H1 (cell line): ENCODE data around the gene DYNC1I1. TPM values are rescaled to one million over a fixed set of nuclear protein-coding genes. Genes with fewer than 3 reads are reported as not detected.
A peak's percentile ranks its signal among the peaks of the same experiment; 100 is the strongest.

Experiments used
- CTCF ChIA-PET: fragments of 300-600 bp; sonication (Branson Sonifier 250); formaldehyde crosslinking; loops from one replicate; lab custom pipeline; 2021; ENCODE audit not compliant: partially characterized antibody; lab: Charles Lee
- POLR2A ChIA-PET: fragments of 300-600 bp; sonication (Branson Sonifier 250); formaldehyde crosslinking; loops from one replicate; lab custom pipeline; 2021; ENCODE audit warnings: inconsistent platforms; ENCODE audit not compliant: partially characterized antibody; lab: Charles Lee
- DNase-seq, 2 experiments: peaks; one replicate each; pipeline versions ENCODE4 v3.0.0 to v3.0.0-alpha.2; 2010 to 2022; ENCODE audit warnings: low spot score in 2 of 2, low read depth in 1 of 2, mixed read lengths in 1 of 2
- FAIRE-seq: peaks from 2 replicates; lab custom pipeline; 2011; peaks lifted over from hg19 to GRCh38; lab: Jason Lieb, UNC
- H2AFZ ChIP-seq: 2 replicates; pipeline ENCODE4 v1.8.1; 2012; ENCODE audit warnings: low read length, inconsistent platforms
- H2AK5ac ChIP-seq: 2 replicates; pipeline ENCODE4 v1.6.1; 2013; ENCODE audit warnings: low read depth, low read length
- H2BK120ac ChIP-seq: replicated peaks from 2 replicates; pipeline ENCODE3; 2013; ENCODE audit warnings: low read depth, low read length, inconsistent platforms
- H2BK12ac ChIP-seq: 2 replicates; pipeline ENCODE4 v1.6.1; 2013; ENCODE audit warnings: low read depth, low read length
- H2BK15ac ChIP-seq: 2 replicates; pipeline ENCODE4 v1.6.1; 2013; ENCODE audit warnings: low read length
- H2BK20ac ChIP-seq: 2 replicates; pipeline ENCODE4 v1.6.1; 2013; ENCODE audit warnings: low read length
- H2BK5ac ChIP-seq: 2 replicates; pipeline ENCODE4 v1.6.1; 2013; ENCODE audit warnings: low read depth, low read length
- H3K14ac ChIP-seq: 2 replicates; pipeline ENCODE4 v1.6.1; 2013; ENCODE audit warnings: inconsistent platforms; ENCODE audit not compliant: insufficient read length
- H3K18ac ChIP-seq: 2 replicates; pipeline ENCODE4 v1.6.1; 2013; ENCODE audit warnings: low read length; ENCODE audit errors: extremely low read depth
- H3K23ac ChIP-seq: 2 replicates; pipeline ENCODE4 v1.6.1; 2013; ENCODE audit warnings: inconsistent platforms; ENCODE audit not compliant: insufficient read length
- H3K23me2 ChIP-seq: 2 replicates; pipeline ENCODE4 v1.6.1; 2013; ENCODE audit warnings: low read depth, low read length
- H3K27ac ChIP-seq: 2 replicates; pipeline ENCODE4 v1.6.1; 2011; ENCODE audit warnings: low read depth, low read length, inconsistent platforms
- H3K27me3 ChIP-seq, 4 experiments: replicated peaks in 1 of 4; 1 replicate in 1 of 4; 2 replicates in 3 of 4; pipeline versions ENCODE4 v1.6.1 to v1.8.1; 2011 to 2013; ENCODE audit warnings: low read length in 3 of 4, mild to moderate bottlenecking in 3 of 4, inconsistent platforms in 2 of 4, mixed read lengths in 2 of 4, moderate library complexity in 1 of 4; ENCODE audit not compliant: control insufficient read depth in 3 of 4, insufficient read depth in 3 of 4; ENCODE audit errors: extremely low read depth in 1 of 4
- H3K36me3 ChIP-seq, 4 experiments: 2 replicates each; pipeline versions ENCODE4 v1.6.1 to v1.8.1; 2011 to 2013; ENCODE audit warnings: mild to moderate bottlenecking in 4 of 4, low read length in 3 of 4, moderate library complexity in 2 of 4, control low read depth in 1 of 4, inconsistent platforms in 1 of 4; ENCODE audit not compliant: insufficient read depth in 4 of 4, control insufficient read depth in 2 of 4
- H3K4ac ChIP-seq: replicated peaks from 2 replicates; pipeline ENCODE3; 2013; ENCODE audit warnings: low read length, low read depth, mixed read lengths, inconsistent platforms; ENCODE audit not compliant: insufficient read length
- H3K4me1 ChIP-seq, 4 experiments: replicated peaks in 1 of 4; 1 replicate in 1 of 4; 2 replicates in 3 of 4; pipeline versions ENCODE4 v1.6.1 to v1.8.1; 2011 to 2013; ENCODE audit warnings: low read length in 3 of 4, inconsistent platforms in 2 of 4, mixed read lengths in 1 of 4; ENCODE audit not compliant: insufficient read depth in 4 of 4, control insufficient read depth in 3 of 4
- H3K4me2 ChIP-seq, 2 experiments: 2 replicates each; pipeline versions ENCODE4 v1.6.1 to v1.8.1; 2011 to 2013; ENCODE audit warnings: low read depth in 2 of 2, low read length in 2 of 2, control low read depth in 1 of 2, inconsistent platforms in 1 of 2, mild to moderate bottlenecking in 1 of 2; ENCODE audit not compliant: insufficient read depth in 1 of 2
- H3K4me3 ChIP-seq, 4 experiments: fragments of 200-600, 300-600 bp in 1 of 4; sonication (generic), shearing (Covaris generic), sonication (Bioruptor Twin) in 1 of 4; 2 replicates each; pipeline versions ENCODE4 v1.5.1 to v1.8.1; 2011 to 2016; ENCODE audit warnings: low read length in 4 of 4, low read depth in 3 of 4, control low read depth in 2 of 4, inconsistent platforms in 2 of 4, mild to moderate bottlenecking in 2 of 4, mixed read lengths in 1 of 4, moderate library complexity in 1 of 4; ENCODE audit not compliant: insufficient read depth in 2 of 4; ENCODE audit errors: extremely low read depth in 1 of 4
- H3K56ac ChIP-seq: replicated peaks from 2 replicates; pipeline ENCODE3; 2013; ENCODE audit warnings: low read depth, mild to moderate bottlenecking, mixed read lengths, low read length, inconsistent platforms; ENCODE audit not compliant: insufficient read length
- H3K79me1 ChIP-seq: 2 replicates; pipeline ENCODE4 v1.6.1; 2013; ENCODE audit warnings: low read depth, low read length, control low read depth
- H3K79me2 ChIP-seq, 2 experiments: 2 replicates each; pipeline versions ENCODE4 v1.6.1 to v1.8.1; 2012 to 2013; ENCODE audit warnings: low read length in 2 of 2, mild to moderate bottlenecking in 2 of 2, inconsistent platforms in 1 of 2; ENCODE audit not compliant: insufficient read depth in 2 of 2, control insufficient read depth in 1 of 2
- H3K9ac ChIP-seq, 4 experiments: replicated peaks in 1 of 4; 1 replicate in 1 of 4; 2 replicates in 3 of 4; pipeline versions ENCODE4 v1.6.1 to v1.8.1; 2011 to 2013; ENCODE audit warnings: low read depth in 3 of 4, low read length in 3 of 4, control low read depth in 2 of 4, mild to moderate bottlenecking in 2 of 4, moderate library complexity in 2 of 4, inconsistent platforms in 1 of 4; ENCODE audit errors: extremely low read depth in 1 of 4
- H3K9me3 ChIP-seq, 2 experiments: 2 replicates each; pipeline versions ENCODE4 v1.6.1 to v1.8.1; 2012 to 2013; ENCODE audit warnings: mild to moderate bottlenecking in 2 of 2, moderate library complexity in 2 of 2, control low read depth in 1 of 2, inconsistent platforms in 1 of 2, low read depth in 1 of 2, low read length in 1 of 2, mixed read lengths in 1 of 2; ENCODE audit not compliant: insufficient read depth in 2 of 2
- H4K20me1 ChIP-seq, 2 experiments: replicated peaks in 1 of 2; 2 replicates each; pipeline versions ENCODE3 to v1.8.1; 2011 to 2013; ENCODE audit warnings: inconsistent platforms in 2 of 2, low read length in 2 of 2, mild to moderate bottlenecking in 1 of 2; ENCODE audit not compliant: insufficient read depth in 2 of 2, control insufficient read depth in 1 of 2
- H4K5ac ChIP-seq: 2 replicates; pipeline ENCODE4 v1.6.1; 2013; ENCODE audit warnings: low read length, low read depth, mixed read lengths, inconsistent platforms; ENCODE audit not compliant: insufficient read length
- H4K8ac ChIP-seq: 2 replicates; pipeline ENCODE4 v1.8.0; 2013; ENCODE audit warnings: mild to moderate bottlenecking, moderate library complexity, low read length, inconsistent platforms; ENCODE audit not compliant: insufficient read depth; ENCODE audit errors: extremely low read depth
- H4K91ac ChIP-seq: replicated peaks from 2 replicates; pipeline ENCODE3; 2013; ENCODE audit warnings: low read length, mixed read lengths, inconsistent platforms; ENCODE audit not compliant: insufficient read length
- CEBPB ChIP-seq: IDR thresholded peaks from 2 replicates; pipeline ENCODE4 v1.6.1; 2012; ENCODE audit warnings: low read depth, low read length
- E2F6 ChIP-seq: IDR thresholded peaks from 2 replicates; pipeline ENCODE4 v1.6.1; 2012; ENCODE audit warnings: inconsistent platforms
- JUN ChIP-seq: IDR thresholded peaks from 2 replicates; pipeline ENCODE4 v1.6.1; 2011; ENCODE audit warnings: low read depth, mild to moderate bottlenecking, improper control_type of control experiment, low read length
- WGBS, 2 experiments: shearing (Covaris generic) in 1 of 2; methylation state at CpG; one replicate each; pipeline versions ENCODE4 v1.1.6 to v1.1.7; 2013 to 2015; ENCODE audit warnings: low lambda C conversion rate in 2 of 2, mixed read lengths in 2 of 2, inconsistent platforms in 1 of 2, low coverage in 1 of 2, missing lambda C conversion rate in 1 of 2; ENCODE audit not compliant: insufficient replicate concordance in 2 of 2, insufficient coverage in 1 of 2, insufficient read length in 1 of 2; ENCODE audit errors: extremely low coverage in 1 of 2, missing lambda C conversion rate in 1 of 2; 5-methylcytosine and 5-hydroxymethylcytosine counted together
- polyA plus RNA-seq, 7 experiments: library from polyadenylated mRNA; depleted of rRNA in 3 of 7; stranded (reverse) in 5 of 7; unstranded in 2 of 7; fragments of >200 nt in 5 of 7; fragments of 200-250 nt in 2 of 7; gene quantifications; 1 replicate in 5 of 7; 2 replicates in 1 of 7; 4 replicates in 1 of 7; pipeline versions ENCODE4 v1.2.1 to v1.2.3, GENCODE V29; 2011 to 2013; ENCODE audit warnings: missing spikeins in 2 of 7, mixed read lengths in 2 of 7
- total RNA-seq: library from RNA; stranded (reverse); fragmentation: NEBNext Ultra II Directional; extraction: Animal tissue kit (Norgen Biotek cat#: 25700); gene quantifications from 2 replicates; pipeline ENCODE4 v1.2.1, GENCODE V29; 2021

Gene DYNC1I1
- total and polyA plus RNA-seq, 2 of the 8 experiments (the other 6 are each of a cell fraction or from before 2014, with no cell fraction given), result 0.45 to 0.58 TPM

- 71% methylated on average over 13 of the region's 13 CpGs; no CpG with 5 or more reads in 1 of the 2 experiments for WGBS, 2 experiments
- 0 out of 2 replicates have a peak overlapping the region, but pooled peaks have one; percentile 11 for H3K27ac ChIP-seq
Observed at GRCh38 chr7:96118449-96119001, 346.2 kb downstream of the DYNC1I1 start.

More at GRCh38 chr7:96118449-96119001, 346.2 kb downstream of the DYNC1I1 start:
- Histone ChIP-seq H4K8ac (no peak overlapping the region), H3K36me3 (peaks cover 0 to 10% (median 3%) of the 10 kb centered on the region in 4 experiments; a peak in 3 of 8 replicates), H3K4me1 (peaks cover 0 to 6% (median 0%) of the 10 kb centered on the region in 4 experiments; a peak in 3 of 7 replicates), H3K27me3 (no peaks in the 10 kb centered on the region; a peak in 1 of 7 replicates), H3K4ac (no peak overlapping the region), H2AK5ac (no peak overlapping the region), H3K56ac (no peak overlapping the region), H2AFZ (no peak overlapping the region; the same call in 1 of the 2 replicates), H2BK12ac (no peak overlapping the region), H3K4me3 (no peak overlapping the region), H2BK120ac (no peak overlapping the region), H3K18ac (no peak overlapping the region), H3K23ac (no peak overlapping the region), H3K79me1 (no peaks in the 10 kb centered on the region), H3K79me2 (no peaks in the 10 kb centered on the region), H3K4me2 (peak overlapping the region in 1 of 2 experiments; percentile 34; a peak in 1 of 4 replicates), H3K14ac (no peak overlapping the region), H2BK20ac (no peak overlapping the region), H3K9me3 (no peaks in the 10 kb centered on the region), H4K5ac (no peak overlapping the region), H3K9ac (no peak overlapping the region), H3K23me2 (no peaks in the 10 kb centered on the region), H4K91ac (no peak overlapping the region), H2BK15ac (no peak overlapping the region), H2BK5ac (0 out of 2 replicates have a peak overlapping the region, but pooled peaks have one; percentile 10), H4K20me1 (peaks cover 0 to 1% of the 10 kb centered on the region in 2 experiments)
- TF ChIP-seq E2F6, result no peak
- TF ChIP-seq CEBPB, result no peak
- TF ChIP-seq JUN, result no peak
- FAIRE-seq (no peak), DNase-seq (no peak)
- ChIA-PET CTCF (interaction anchor here (0.6 to 1.0 kb wide), 2 partner anchors 8 to 89 kb away, joined by 3 to 4 read pairs; no protein-coding TSS in a partner anchor), POLR2A (no interaction called here)
